ENCODE results near the gene SLC25A22. TPM values are rescaled to one million over a fixed set of nuclear protein-coding genes. Genes with fewer than 3 reads are reported as not detected.

SLC25A22 gene
- total and polyA plus RNA-seq, 4 donors, result 10.6 to 38.2 (median 27.5) TPM

DNA sequence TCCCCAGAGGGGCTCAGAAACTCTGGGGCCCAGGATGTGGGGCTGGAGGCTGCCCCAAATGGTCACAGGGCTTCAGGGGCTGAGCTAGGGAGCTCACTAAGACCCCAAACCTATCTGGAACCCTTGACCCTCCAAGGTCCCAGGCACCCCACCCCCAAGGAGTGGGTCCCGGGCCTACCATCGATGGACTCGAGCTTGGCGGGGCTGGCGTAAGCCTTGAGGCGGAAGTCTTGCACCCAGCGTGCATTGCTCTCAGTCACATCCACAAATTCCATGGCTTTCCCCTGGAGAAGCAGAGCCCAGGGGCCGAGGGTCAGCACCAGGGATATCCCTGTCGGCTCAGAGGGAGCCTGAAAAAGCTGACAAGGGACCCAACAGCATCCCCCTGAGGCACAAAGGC lies 24.3 kb downstream of the SLC25A22 start:
- no peak overlapping the region for H3K4me3 ChIP-seq
- DNase-seq (no peak), ATAC-seq (ENCODE audit: insufficient read depth, low FRiP score) (no peak)
- H3K27ac ChIP-seq (ENCODE audit: low read depth in 1 of 2, low read length in 1 of 2), result no peak overlapping the region
- WGBS, 2 donors, result 89 to 97% methylated on average over 9 of the region's 9 CpGs
- H3K4me1 ChIP-seq (ENCODE audit: control insufficient read depth in 5 of 5, insufficient read depth in 5 of 5, low read length in 5 of 5), result peaks cover 0 to 19% (median 3%) of the 10 kb centered on the region in 5 donors
- TF ChIP-seq CTCF (IDR thresholded peaks at IDR 0.05; ENCODE audit: control extremely low read depth, extremely low read depth), result no peak
- peaks cover 0 to 39% (median 8%) of the 10 kb centered on the region in 4 donors for H3K36me3 ChIP-seq (ENCODE audit: control insufficient read depth in 4 of 4, insufficient read depth in 4 of 4, low read length in 4 of 4)
- no peak overlapping the region for H3K9ac ChIP-seq (ENCODE audit: insufficient read depth in 1 of 2, low read length in 2 of 2)
- H3K9me3 ChIP-seq (ENCODE audit: control insufficient read depth in 4 of 4, insufficient read depth in 3 of 4, low read length in 3 of 4), result no peaks in the 10 kb centered on the region
- H3K27me3 ChIP-seq (ENCODE audit: control insufficient read depth in 3 of 3, insufficient read depth in 3 of 3, low read length in 2 of 3), result no peaks in the 10 kb centered on the region

- ATAC-seq (ENCODE audit: insufficient read depth, low FRiP score), result no peak
- WGBS, 2 donors, result 93 to 94% methylated on average over 5 of the region's 5 CpGs
Measured at GRCh38 chr11:773425-773824, 24.7 kb downstream of the SLC25A22 start.

DNA sequence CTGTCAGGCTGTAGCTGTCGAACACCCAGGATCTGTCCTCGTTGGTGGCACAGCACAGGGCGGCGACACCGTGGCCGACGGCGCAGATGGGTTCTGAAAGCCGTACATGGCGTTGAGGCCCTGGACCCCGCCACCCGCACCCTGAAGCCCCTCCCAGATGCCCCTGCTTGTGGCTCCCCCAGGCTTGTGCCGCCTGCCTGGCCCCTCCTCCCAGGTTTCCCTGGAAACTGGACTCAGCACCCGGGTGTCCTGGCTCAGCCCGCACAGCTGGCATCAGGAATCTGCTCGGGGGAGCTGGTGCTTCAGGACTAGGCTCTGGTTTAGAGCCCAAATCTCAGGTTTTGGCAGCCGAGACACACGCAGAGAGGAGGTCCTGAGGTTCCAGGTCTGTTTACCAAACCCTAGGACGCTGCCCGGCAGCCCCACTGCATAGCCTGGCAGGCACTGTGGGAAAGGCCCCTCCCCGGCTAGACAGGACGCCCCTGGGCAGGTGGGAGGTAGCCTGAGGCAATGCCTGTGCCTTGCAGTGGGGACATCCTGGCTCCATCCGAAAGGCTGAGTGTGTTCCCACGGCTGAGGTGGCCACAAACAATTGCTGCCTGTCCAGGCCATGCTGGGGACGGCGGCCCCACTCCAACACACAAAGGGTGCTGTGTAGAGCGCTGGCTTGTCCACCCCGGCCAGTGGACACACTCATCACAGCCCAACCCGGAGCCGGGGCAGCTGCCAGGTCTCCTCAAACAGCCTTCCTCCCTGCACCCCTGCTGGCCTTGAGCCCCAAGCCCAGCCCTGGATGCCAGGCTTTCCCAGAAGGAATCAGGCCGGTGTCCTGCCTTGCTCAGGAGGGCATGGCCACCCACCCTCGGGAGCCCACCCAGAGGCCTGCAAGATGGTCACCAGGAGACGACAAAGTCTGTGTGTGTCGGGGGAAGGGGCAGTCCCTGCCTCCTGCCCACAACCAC lies 25.4 kb downstream of the SLC25A22 start:
- no peak for ATAC-seq (ENCODE audit: insufficient read depth, low FRiP score)
- DNase-seq, result no peak
- Histone ChIP-seq H3K4me3 (no peak overlapping the region), H3K9me3 (ENCODE audit: control insufficient read depth in 4 of 4, insufficient read depth in 3 of 4, low read length in 3 of 4) (no peaks in the 10 kb centered on the region), H3K4me1 (ENCODE audit: control insufficient read depth in 5 of 5, insufficient read depth in 5 of 5, low read length in 5 of 5) (peaks cover 0 to 12% (median 3%) of the 10 kb centered on the region in 5 donors), H3K9ac (ENCODE audit: insufficient read depth in 1 of 2, low read length in 2 of 2) (no peak overlapping the region), H3K27ac (ENCODE audit: low read depth in 1 of 2, low read length in 1 of 2) (no peak overlapping the region), H3K36me3 (ENCODE audit: control insufficient read depth in 4 of 4, insufficient read depth in 4 of 4, low read length in 4 of 4) (peaks cover 0 to 39% (median 8%) of the 10 kb centered on the region in 4 donors), H3K27me3 (ENCODE audit: control insufficient read depth in 3 of 3, insufficient read depth in 3 of 3, low read length in 2 of 3) (no peaks in the 10 kb centered on the region)
- TF ChIP-seq CTCF (IDR thresholded peaks at IDR 0.05; ENCODE audit: control extremely low read depth, extremely low read depth), result no peak
- WGBS, 2 donors, result 89 to 90% methylated on average over 34 of the region's 34 CpGs

More at GRCh38 chr11:773425-773824, 24.7 kb downstream of the SLC25A22 start:
- Histone ChIP-seq H3K4me3 (no peak overlapping the region), H3K27me3 (ENCODE audit: control insufficient read depth in 3 of 3, insufficient read depth in 3 of 3, low read length in 2 of 3) (no peaks in the 10 kb centered on the region), H3K9me3 (ENCODE audit: control insufficient read depth in 4 of 4, insufficient read depth in 3 of 4, low read length in 3 of 4) (no peaks in the 10 kb centered on the region), H3K36me3 (ENCODE audit: control insufficient read depth in 4 of 4, insufficient read depth in 4 of 4, low read length in 4 of 4) (peaks cover 0 to 39% (median 8%) of the 10 kb centered on the region in 4 donors), H3K4me1 (ENCODE audit: control insufficient read depth in 5 of 5, insufficient read depth in 5 of 5, low read length in 5 of 5) (peaks cover 0 to 19% (median 3%) of the 10 kb centered on the region in 5 donors), H3K27ac (ENCODE audit: low read depth in 1 of 2, low read length in 1 of 2) (no peak overlapping the region), H3K9ac (ENCODE audit: insufficient read depth in 1 of 2, low read length in 2 of 2) (no peak overlapping the region)
- TF ChIP-seq CTCF (IDR thresholded peaks at IDR 0.05; ENCODE audit: control extremely low read depth, extremely low read depth), result no peak
- no peak for DNase-seq

Measured in lung (tissue), 12 donors.